ENCODE measurements around the gene ASB15.
A peak's percentile ranks its signal among the peaks of the same experiment; 100 is the strongest.
"Not testable (repeated sequence)": the region's sequence is repeated elsewhere in the genome, so short reads cannot be mapped to it uniquely, and the experiment has no call there.

The ASB15 gene

DNA sequence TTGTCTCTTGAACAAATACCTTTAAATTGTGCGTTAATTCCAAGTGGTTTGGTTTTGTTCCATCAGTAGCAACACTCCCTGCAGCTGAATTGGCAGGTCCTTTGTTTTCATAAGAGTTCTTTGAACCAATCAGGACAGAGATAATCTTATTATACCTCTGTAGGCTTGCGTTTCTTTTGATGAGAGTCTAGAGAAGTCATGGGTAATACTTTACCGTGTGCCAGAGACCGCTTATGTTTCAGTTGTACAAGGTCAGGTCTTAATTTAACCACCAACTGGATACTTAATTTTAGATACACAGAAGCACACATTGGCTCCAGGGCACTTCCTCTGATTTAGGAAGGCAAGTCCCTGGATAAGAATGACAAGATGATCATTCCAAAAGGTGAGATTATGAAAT, at the start of gene ASB15:
TSS of gene ASB15 (plus strand) at position 292 of the 400 bp plus-strand sequence. CDS start 12,682 bp downstream, outside the sequence.
- FAIRE-seq = no peak

DNA sequence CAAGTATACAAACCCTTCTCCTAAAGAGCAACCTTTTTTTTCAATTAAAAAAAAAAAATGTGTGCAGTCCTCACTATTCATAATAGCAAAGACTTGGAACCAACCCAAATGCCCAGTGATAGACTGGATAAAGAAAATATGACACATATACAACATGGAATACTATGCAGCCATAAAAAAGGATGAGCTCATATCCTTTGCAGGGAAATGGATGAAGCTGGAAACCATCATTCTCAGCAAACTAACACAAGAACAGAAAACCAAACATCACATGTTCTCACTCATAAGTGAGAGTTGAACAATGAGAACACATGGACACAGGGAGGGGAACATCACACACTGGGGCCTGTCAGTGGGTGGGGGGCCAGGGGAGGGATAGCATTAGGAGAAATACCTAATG, 49.5 kb upstream of the ASB15 start:
- not testable (repeated sequence) for FAIRE-seq

DNA sequence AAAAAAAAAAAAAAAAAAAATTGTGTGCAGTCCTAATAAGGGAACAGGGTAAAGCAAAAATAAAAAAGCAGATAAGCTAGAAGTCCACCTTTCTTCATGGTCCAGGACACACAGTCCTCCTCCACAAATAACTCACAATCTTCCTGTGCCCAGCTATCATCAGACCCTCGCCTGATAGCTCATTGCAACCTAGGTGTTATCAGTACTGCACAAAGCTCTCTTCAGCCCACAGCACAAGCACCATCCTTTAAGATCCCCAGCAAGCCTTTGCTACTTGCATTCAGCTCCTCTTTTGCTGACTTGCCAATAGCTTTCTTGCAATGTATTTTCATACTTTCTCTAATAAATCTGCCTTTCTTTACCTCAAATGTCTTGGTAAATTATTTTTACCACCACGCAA, 49.0 kb upstream of the ASB15 start:
- FAIRE-seq = no peak

DNA sequence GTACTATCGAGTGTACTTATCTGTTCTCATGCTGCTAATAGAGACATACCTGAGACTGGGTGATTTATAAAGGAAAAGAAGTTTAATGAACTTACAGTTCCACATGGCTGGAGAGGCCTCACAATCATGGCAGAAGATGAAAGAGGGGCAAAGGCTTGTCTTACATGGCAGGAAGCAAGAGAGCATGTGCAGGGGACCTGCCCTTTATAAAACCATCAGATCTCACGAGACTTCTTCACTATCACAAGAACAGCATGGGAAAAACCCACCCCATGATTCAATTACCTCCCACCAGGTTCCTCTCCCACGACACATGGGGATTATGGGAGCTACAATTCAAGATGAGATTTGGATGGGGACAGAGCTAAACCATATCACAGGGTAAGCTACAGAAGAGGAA, 48.5 kb upstream of the ASB15 start:
- no peak for FAIRE-seq

DNA sequence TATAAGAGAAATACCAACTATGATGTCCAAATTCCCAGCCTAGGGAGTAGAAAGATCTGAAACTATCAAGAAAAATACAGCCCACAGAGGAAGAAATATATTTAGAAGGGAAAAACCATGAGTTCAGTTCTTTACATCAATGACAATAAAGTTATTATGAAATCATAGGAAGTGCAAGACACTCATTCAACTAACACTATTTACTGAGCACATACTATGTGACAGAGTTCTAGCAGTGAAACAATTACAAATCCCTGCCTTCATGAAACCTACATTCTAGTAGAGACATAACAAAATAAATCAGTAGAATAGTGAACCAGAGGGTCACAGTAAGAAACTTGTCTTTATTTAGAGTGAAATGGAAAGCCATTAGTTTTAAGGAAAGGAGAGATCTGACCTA, 46.1 kb upstream of the ASB15 start:
- FAIRE-seq = no peak

DNA sequence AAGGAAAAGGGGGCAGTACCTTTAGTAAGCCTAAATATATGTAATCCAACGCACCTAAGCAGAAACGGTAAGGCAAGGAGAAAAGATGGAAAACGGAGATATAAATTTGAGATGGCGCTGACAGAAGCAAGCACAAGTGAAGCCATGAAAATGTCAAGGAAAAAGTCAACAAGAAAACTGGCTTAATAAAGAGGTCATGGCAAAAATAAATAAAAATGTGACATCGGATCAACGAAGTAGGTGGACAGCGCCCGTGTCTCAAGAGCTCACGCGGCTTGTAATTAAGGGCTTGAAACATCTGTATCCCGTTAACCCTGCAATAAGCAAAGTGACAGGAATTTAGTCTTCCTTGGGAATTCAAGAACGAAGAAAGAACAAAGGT, 44.6 kb upstream of the ASB15 start:
- FAIRE-seq = no peak

DNA sequence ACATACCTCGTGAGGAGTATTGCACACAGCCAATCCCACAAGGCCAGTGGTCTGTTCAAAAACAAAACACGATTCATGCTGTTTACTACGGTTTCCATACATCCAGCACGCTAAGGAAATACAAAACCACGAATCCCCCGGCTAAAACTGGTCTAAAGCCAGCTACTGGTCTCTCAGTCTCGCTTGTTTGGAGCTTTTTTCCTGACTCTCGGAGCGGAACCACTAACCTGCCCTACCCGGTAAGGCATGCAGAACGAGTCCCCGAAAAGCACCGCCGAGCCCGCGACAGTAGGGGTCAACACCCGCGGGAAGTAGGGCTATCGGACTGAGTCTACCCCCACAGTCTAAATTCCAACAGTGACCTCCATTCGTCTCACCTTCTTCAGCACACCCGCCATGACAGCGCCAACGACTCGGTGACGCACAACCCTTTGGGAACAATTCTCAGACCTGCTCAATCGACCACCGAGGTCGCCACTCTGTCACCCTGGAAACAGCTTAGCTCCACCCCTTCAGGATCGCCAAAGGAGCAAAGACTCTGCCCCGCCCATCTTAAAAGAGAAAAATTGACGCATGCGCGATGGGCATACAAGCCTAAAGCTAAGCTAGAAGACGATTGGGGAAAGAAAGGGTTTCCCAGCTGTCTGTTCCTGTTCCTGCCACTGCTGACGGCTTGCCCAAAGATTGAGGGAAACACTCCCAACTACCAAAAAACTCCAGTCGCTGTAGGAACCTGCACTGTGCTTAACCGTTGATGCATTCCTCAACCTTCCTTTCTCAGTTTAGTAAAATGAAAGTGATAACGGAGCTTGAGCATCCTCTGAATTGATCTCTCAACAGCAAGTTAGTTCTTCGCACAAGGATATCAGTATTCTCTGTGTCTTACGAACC, 44.0 kb upstream of the ASB15 start, which contains the start of gene NDUFA5:
TSS of gene NDUFA5 (minus strand) at position 421 of the 891 bp plus-strand sequence. CDS start at position 398, 23 bp downstream.
- FAIRE-seq = peak; percentile 72

DNA sequence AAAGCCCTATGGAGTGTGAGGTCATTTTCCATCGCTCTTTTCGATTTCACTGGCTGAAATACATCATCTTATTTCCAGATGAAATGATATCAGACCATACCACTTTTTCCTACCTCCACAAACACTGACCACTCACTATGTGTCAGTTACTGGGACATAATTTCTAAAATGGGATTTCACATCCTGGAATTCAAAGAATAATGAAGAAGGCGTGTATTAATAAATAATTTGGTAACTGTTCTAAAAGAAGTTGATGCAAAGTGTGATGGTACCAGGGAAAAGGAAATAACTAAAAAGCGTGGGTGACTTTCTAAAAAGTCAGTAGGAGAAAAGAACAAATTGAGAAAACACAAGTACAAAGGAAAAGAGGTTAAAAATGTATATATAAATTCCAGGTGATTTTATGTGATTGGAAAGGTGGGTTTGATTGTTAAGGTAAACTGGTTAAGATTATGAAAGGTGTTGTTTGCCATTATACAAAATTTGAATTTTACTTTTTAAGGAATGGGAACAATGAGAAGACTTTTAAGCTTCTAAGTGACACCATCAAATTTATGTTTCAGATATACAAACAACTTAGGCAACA, 43.2 kb upstream of the ASB15 start:
- no peak for FAIRE-seq

DNA sequence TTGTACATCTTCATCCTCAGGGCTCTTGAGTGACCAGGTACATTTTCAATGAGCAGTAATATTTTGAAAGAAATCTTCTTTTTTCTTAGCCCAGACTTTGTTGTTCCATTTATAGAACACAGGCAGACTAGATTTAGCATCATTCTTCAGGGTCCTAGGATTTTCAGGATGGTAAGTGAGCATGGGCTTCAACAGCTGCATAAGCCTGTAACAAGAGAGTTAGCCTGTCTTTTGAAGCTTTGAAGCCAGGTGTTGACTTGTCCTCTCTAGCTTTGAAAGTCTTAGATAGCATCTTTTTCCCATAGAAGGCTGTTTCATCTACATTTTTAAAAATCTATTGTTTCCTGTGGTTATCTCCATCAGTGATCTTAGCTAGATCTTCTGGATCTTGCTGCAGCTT, 39.5 kb upstream of the ASB15 start:
- no peak for FAIRE-seq

DNA sequence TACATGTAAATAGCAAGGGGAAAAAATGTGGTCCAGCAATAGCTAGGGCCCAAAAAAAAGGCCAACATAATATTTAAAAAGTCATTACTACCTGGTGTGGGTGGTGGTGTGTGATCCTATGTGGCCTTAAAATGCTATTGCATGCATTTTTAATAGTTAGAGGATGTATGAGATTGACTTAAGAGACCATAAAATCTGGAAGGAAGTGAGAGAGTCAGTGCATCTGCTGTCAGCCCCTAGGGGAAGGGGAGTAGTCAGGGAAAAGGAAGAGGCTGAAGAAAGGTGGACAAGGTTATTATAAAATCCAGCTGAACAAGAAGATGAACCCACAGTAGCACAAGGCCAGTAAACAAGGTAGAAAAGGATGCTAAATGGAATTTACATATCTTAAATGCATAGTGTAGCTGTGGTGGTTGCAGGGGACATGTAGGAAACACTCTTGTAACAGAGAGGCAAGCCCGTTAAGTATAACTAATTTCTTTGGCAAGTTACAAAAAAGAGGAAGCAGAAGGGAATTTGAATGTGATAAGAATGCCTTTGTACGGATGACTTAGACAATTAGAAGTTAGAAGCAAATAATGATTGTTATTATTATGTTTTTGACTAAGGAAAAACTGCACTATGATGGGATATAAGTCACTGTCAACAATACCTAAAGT, 32.1 kb upstream of the ASB15 start:
- no peak for FAIRE-seq

DNA sequence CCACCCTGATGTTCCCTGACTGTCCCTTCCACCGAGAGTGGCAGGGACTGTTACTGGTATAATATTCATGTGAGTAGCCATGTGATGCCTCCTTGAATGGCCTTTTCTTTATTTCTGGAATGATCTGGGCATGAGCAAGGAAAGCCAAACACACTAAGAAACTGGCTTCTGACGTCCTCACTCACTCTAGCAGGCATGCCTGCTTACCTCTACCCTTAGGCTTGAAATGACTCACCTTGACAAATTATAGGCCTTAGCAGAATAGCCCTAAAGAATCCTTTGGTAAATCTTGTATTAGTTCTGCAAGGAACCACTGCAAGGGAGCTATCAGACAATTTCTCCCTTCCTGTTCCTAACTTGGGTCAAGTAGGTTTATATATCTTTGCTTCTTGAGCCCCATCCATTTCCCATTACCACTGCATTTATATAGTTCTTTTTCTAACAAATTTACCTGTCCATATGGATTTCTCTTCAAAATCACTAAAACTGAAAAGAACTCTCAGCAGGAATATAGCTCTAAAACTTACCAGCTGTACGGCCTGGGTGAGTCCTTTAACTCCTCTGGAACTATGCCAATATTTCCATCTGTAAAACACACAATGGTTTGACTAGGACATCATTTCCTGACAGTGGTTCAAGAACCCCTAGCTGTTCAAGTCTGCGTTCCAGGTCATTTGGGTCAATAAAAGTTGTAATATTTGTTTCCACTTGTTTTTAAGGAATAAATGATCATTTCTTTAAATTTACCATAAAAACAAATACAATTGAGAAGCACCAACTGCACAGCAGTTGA, 31.0 kb upstream of the ASB15 start:
- FAIRE-seq = no peak

DNA sequence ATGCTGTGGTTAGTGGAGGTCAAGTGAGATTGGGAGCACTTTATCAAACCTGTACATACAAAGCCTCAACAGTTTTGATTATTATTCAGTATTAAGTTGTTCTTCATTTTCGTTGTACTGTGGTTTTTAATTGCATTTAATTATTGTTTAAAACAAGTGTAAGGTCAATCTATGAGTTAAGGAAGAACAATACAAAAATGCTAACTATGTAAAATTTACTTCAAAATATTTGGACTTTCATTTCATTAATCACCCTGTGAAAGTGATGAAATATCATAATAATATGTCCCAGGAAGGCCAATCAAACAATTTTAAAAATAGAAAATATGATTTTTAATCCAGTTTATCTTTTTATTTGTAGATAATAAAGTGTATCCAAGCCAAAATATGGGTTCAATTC, 30.4 kb upstream of the ASB15 start:
- no peak for FAIRE-seq

DNA sequence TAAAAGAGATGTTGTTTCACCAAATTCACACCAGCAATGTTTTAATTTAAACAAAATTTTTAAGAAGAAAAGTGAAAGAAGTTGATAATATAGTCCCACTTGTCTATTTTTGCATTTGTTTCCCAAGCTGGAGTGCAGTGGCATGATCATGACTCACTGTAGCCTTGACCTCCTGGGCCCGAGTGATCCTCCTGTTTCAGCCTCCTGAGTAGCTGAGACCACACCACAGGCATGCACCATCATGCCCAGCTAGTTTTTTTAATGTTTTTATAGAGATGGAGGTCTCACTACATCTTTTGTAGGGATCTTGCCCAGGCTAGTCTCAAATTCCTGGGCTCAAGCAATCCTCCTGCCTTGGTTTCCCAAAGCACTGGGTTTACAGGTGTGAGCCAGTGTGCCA, 29.9 kb upstream of the ASB15 start:
- FAIRE-seq = no peak

DNA sequence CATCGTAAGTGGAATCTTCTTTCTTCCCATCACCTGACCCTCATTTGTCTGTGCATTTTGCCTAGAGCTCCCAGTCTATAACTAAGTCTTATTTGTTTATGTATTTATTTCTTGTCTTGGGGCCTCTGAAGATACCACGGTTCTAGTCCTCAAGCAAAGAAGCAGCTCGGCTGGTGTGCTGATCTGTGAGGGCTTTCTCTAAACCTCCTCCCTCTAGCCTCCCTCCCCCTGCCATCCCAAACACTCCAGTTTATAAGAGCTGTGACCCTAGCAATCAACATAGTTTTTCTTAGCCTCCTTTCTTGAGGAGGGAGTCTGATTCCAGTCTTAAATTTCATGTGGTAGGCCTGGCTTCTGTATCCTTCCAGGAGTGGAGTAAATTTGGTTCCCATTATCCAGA, 28.3 kb upstream of the ASB15 start:
- FAIRE-seq = no peak

DNA sequence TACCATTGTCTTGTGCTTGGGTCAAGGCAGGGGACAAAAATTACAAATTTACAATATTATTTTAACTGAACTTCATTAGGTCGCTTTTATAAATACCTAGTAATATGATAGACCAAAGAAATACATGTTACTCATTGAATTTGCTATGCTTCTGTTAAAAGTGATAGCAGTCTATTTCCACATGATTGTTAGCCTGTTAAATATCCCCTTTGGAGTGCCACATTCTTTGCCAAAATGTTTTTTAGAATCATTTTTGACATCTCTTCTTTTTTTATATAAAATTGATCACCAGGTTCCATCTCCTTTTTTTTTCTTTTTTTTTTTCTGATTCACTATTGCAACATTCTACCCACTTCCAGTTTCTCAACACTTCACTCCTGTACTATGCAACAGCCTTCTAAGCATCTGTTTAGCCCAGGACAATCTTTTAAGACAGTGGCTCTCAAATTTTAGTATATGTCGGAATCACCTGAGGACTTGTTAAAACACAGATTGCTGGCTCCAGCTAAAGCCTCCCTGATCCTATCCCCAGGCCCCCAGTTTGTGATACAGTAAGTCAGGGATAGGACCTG, 27.6 kb upstream of the ASB15 start:
- no peak for FAIRE-seq

DNA sequence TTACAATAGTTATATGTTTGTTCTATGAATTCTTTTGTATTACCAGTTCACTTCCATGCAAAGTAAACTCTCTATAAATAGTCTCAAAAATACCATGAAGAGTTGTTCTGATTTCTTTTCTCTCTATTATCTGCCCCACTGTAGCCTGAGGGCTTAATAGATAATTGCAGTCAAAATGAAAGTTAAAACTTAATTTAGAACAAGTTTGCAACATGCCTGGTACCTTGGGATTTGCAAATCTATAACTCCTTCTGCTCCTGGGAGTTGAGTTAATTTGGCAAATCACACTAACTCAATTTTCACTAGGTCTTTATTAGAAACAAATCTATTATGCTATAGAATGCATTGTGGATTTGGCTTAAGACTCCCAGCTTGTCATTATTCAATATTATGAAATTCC, 22.2 kb upstream of the ASB15 start:
- no peak for FAIRE-seq

DNA sequence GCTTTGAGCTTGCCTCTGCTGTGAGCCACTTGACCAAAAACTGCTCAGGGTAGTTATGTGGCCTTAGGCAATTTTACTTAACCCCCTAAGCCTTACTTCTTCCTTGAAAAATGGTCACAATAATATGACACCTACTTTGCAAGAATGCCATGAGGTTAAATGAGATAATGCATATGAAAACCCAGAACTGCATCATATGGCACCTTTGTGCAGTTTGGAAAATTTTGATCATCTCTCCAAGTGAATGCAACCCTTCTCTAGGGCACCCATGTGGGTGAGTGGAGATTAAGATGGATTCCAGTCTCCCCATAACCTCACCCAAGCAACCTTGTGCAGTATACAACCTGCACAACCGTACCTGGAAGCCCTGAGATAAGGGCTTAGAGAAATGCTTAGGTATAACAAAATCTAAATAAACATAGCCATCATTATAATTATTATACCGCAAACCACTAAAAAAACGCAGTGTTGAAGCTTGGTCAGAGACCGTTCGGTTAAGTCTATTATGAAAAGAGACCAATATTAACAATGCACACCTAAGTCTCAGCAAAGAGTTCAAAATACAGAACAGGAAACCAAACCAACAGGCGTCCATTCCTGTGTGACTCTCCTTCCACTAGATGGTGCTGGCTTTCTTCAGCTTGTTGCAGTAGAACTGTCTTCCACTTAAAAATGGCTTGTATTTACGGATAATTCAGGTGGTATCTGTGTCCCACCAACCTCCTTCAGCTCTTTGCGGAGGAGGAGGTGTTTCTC, 21.0 kb upstream of the ASB15 start:
- FAIRE-seq = no peak

DNA sequence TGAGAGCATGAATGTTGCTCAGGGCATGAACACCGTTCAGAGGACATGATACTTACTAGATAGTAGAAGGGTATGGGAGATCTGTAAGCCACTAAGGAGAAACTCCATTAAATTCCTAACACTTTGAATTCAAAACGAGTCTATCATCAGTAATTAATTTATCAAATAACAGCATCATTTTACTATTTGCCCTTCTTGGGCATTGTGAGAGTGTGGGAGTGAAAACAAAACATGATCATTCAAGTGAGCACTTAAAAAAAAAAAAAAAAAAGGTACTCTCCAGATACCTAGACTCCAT, 20.5 kb upstream of the ASB15 start:
- no peak for FAIRE-seq

DNA sequence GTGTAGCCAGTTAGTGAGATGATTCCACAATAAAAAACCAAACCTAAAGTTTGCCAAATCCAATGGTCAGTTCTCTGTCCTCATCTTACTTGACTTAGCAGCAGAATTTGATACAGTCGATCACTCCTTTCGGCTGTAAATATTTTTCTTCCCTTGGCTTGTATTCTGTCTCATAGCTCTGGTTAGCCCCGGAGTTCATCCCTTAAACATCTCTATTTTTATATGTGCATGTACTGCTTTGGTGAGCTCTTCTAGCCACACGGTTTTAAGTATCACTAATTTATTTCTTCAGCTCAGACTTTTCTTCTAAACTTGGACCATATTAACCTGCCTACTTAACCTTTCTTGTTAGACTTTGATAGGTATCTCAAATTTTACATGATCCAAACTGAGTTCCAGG, 17.8 kb upstream of the ASB15 start:
- no peak for FAIRE-seq

DNA sequence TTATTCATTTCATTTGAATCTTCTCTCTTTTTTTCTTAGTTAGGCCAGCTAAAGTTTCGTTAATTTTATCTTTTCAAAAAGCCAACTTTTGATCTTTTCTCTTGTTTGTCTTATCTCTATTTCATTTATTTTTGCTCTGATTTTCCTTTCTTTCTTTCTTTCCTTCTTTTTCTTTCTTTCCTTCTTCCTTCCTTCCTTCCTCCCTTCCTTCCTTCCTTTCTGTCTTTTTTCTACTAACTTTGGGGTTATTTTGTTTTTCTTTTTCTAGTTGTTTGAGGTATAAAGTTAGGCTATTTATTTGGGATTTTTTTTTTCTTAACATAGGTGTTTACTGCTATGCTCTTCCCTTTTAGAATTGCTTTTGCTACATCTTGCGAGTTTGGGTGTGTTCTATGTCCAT, 13.2 kb upstream of the ASB15 start:
- no peak for FAIRE-seq

DNA sequence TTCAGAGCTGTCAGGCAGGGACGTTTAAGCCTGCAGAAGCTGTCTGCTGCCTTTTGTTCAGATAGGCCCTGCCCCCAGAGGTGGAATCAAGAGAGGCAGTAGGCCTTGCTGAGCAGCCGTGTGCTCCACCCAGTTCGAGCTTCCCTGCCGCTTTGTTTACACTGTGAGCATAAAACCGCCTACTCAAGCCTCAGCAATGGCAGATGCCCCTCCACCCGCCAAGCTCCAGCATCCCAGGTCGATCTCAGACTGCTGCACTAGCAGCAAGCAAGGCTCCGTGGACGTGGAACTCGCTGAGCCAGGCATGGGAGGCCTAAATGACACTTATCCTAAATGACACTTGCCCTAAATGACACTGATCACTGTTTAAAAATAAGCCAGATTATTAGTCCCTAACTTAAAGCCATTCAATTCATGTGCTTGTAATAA, 6.8 kb upstream of the ASB15 start:
- no peak for FAIRE-seq

DNA sequence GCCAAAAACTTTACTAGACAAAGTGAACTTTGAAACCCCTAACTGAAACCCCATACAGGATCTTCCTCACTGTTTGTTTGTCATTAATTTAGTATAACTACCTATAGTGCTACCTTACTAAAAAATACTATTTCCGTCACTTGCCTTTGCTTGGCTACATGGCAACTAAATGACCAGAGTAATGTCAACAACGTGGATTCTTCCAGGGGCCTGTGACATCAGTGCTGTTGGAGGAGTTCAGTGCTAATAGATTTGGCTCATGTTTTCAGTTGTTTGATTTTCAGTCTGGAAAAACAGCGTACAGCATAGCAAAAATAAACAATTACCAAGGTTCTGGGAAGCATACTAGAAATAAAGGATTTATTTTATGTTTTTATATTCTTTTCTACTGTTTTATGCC, 3.0 kb upstream of the ASB15 start:
- no peak for FAIRE-seq

All from colon (tissue), 2 donors.